GM19328 (cell line): Measurements from ENCODE around the gene TMEM243.
"Not testable (repeated sequence)": the region's sequence is repeated elsewhere in the genome, so short reads cannot be mapped to it uniquely, and the experiment has no call there.

ENCODE experiments used
- ATAC-seq: cut with Tn5 transposase; IDR thresholded peaks from one replicate; pipeline ENCODE4 v1.9.1; 2021; ENCODE audit warnings: mild to moderate bottlenecking, moderate library complexity; ENCODE audit not compliant: unreplicated experiment

Gene TMEM243

GRCh38 chr7:87213252-87213651, 6.3 kb downstream of the TMEM243 start:
- no peak for ATAC-seq

- ATAC-seq, result no peak
These were observed 7.0 kb downstream of the TMEM243 start for GRCh38 chr7:87212498-87212897.

- ATAC-seq, result no peak
These were observed 9.0 kb downstream of the TMEM243 start for GRCh38 chr7:87210506-87210905.

DNA sequence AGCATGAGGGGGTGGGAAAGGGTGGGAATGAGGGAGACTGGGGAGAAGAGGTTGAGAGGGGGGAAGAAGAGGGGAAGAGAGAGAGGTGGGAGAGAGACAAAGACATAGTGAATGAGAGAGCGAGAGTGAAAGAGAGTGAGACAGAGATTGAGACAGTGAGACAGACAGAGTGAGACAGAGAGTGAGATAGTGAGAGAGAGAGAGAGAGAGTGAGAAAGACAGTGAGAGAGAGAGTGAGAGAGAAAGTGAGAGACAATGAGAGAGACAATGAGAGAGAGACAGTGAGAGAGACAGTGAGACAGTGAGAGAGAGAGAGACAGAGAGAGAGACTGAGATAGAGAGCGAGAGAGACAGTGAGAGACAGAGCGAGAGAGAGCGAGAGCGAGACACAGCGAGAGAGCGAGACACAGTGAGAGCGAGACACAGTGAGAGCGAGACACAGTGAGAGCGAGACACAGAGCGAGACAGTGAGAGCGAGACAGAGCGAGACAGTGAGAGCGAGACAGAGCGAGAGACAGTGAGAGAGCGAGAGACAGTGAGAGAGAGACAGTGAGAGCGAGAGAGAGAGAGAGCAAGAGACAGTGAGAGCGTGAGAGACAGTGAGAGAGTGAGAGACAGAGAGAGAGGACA, 10.1 kb downstream of the TMEM243 start:
- no peak for ATAC-seq

DNA sequence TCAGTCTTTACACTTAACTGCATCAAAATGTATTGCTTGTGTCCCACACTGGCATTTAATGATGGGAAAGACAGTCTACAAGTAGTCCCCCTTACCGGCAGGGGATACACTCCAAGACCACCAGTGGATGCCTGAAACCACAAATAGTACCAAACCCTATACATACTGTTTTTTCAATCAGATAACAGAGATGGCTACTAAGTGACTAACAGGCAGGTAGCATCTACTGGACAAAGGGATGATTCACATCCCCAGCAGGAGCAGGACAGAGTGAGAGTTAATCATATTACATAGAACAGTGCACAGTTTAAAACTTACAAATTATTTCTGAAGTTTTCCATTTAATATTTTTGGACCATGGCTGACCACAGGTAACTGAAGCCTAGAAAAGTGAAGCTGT, 13.2 kb downstream of the TMEM243 start:
- no peak for ATAC-seq

- not testable (repeated sequence) for ATAC-seq
These were observed 13.8 kb downstream of the TMEM243 start for GRCh38 chr7:87205701-87206100.

- no peak for ATAC-seq
These were observed 14.6 kb downstream of the TMEM243 start for GRCh38 chr7:87204933-87205332.

GRCh38 chr7:87203929-87204328, 15.6 kb downstream of the TMEM243 start:
- ATAC-seq, result not testable (repeated sequence)

DNA sequence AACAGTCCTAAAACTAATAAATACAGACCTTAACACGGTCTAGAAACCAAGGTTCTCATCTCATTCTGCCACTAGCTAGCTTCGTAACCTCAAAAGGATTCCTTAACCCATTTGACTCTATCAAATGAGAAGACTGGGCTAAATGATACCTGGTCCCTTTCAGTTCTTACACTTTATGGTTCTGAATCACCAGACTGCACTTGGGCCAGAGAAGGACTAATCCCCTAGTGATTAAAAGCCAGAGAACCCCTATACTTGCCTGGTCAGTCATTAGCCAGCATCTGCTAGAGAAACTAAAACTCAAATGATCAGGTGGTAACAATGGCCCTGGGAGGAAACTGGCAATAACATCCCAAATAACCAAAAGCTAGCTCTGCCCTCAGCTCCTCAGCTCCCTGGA, 16.8 kb downstream of the TMEM243 start:
- no peak for ATAC-seq

DNA sequence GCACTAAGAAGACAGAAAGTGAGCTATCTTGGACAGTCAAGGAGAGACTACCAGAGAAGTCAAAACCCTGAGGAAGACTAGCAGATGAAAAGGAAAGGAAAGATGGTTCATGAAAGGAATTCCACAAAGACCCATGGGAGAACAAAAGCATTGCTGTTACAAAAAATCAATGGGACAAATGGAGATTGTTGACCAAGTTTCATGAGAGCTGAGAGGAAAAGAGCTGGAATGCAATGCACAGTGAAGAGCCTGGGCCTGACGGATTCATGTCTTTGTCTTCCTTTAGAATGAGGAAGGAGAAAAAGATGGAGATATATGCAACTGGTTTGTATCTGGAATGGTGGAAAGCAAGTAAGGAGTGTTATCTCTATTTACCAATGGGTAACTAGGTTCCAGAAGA, 17.3 kb downstream of the TMEM243 start:
- no peak for ATAC-seq

DNA sequence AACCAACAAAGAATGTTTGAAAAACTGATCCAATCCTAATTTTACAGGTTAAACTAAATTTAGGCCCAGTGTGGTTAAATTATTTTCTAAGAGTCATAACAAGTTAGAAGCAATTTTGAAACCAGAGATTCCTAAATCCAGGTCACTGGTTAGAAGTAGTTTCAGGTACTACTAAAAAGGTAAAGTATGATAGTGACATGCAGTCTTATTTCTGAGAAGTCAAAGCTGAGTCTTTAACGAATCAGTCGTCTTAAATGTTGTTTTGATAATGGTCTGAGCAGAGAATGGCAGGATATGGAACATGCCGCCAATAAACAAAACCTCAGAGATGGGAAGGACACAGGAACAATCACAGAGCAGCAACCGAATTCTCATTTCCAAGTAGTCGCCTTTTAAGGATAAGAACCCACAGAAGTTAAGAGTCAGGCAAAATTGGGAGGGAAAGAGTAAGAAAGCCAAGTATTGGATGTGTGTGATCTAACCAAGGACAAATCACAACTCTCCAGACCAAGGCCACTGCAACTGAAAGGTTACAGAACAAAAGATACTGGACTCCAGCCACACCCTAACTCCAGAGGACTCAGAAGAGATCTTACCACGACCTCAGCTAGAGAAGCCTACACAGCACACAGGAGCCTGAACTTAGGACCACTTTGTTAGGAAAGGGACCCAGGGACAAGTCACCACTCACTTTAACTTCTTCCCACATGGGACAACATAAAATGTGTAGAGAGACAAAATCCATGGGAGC, 19.7 kb downstream of the TMEM243 start:
- no peak for ATAC-seq

GRCh38 chr7:87199241-87199640, 20.3 kb downstream of the TMEM243 start:
- ATAC-seq, result no peak

- ATAC-seq, result no peak
These were observed 25.6 kb downstream of the TMEM243 start for GRCh38 chr7:87193912-87194311.

DNA sequence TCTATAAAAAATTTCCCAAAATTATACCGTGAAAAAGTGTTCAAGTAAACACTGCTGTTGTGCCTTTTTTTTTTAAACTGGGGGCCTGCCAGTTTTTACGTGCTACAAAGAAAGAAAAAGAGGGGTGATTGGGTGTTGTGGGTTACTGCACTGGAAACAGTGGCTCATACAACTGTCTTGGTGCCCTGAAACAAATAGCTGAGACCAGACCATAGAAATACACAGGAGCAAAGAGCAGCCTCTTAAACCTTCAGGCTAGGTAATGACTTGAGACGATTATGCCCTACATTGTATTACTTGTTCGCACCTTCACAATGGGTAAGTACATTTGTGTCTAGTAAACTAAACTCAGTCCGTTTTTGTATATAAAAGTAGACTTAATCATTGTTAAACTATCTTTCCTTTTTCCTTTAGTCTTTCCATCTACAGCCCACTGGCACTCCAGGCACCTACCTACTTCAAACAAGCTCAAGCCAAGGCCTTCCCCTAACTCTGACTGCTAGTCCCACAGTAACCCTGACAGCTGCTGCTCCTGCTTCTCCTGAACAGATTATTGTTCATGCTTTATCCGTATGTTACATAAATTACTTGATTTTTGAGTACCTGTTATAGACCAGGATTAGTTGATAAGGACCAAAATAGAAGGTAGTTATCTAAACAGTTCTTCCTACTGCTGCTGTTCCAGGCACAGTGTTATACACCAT, 26.6 kb downstream of the TMEM243 start:
- no peak for ATAC-seq

DNA sequence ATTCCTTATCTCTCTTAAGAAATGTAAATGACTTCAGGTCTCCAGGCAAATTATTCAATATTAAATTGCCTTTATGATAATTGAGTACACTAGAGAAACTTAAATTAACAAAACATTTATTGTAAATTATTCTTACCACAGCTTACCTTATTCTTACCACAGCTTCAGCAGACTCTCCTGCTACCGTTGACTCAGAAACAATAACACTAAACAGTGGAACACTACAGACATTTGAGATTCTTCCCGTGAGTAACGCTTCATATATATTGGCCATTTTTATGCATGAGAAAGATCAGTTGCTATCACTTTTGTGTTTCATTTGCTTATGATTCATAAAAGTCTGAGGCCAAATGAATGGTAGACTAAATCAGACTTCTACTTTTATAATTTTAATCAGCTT, 28.7 kb downstream of the TMEM243 start:
- ATAC-seq, result no peak

GRCh38 chr7:87188930-87189329, 30.6 kb downstream of the TMEM243 start:
- ATAC-seq, result no peak

DNA sequence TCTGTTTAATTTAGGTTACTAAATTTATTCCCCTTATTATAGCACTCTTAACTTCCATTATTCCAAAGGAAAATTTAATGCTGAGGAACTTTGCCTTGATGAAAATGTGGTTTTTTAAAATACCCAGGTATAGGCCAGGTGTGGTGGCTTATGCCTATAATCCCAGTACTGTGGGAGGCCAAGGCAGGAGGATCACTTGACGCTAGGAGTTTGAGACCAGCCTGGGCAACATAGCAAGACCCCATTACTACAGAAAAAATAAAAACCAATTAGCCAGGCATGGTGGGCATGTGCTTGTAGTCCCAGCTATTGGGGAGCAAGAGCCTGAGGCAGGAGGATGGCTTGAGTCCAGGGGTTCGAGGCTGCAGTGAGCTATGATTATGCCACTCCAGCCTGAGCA, 32.4 kb downstream of the TMEM243 start:
- no peak for ATAC-seq

- ATAC-seq, result no peak
These were observed 40.4 kb downstream of the TMEM243 start for GRCh38 chr7:87179180-87179579.

- no peak for ATAC-seq
These were observed 41.2 kb downstream of the TMEM243 start for GRCh38 chr7:87178320-87178719.

DNA sequence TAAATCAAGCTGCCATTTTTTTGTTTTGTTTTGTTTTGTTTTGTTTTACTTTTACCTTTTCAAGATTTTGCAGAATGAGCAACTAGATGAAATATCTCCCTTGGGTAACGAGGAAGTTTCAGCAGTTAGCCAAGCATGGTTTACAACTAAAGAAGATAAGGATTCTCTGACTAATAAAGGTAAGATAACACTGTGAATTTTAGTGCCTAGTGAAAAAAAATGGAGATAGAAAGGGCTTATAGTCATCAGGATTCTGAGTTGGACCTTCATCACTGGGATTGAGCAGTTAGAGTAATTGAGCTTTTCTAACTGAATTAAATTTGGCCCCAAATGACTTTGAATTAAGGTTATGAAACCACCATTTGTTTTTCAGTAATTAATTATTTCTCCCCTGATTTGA, 46.1 kb downstream of the TMEM243 start:
- no peak for ATAC-seq

GRCh38 chr7:87171282-87171934, 48.1 kb downstream of the TMEM243 start:
- no peak for ATAC-seq

- ATAC-seq, result no peak
These were observed 48.7 kb downstream of the TMEM243 start for GRCh38 chr7:87170828-87171227.
